Measurements from ENCODE around the gene CACNG4. TPM values are rescaled to one million over a fixed set of nuclear protein-coding genes. Genes with fewer than 3 reads are reported as not detected.

The CACNG4 gene
- total RNA-seq, 1 experiment from 2014 or later, result 40.3 TPM

GRCh38 chr17:66935717-66936116 lies 28.8 kb upstream of the CACNG4 start:
- TF ChIP-seq POLR2AphosphoS5 (IDR thresholded peaks at IDR 0.05; ENCODE audit: low read depth, low read length), result no peak
- TF ChIP-seq TCF7L2 (IDR thresholded peaks at IDR 0.05; ENCODE audit: low read depth, low read length), result no peak
- no peak for TF ChIP-seq SIN3A (IDR thresholded peaks at IDR 0.05; ENCODE audit: borderline replicate concordance, insufficient read depth, low read depth, low read length)
- no peak for TF ChIP-seq CTCF (IDR thresholded peaks at IDR 0.05)
- no peak for TF ChIP-seq REST (IDR thresholded peaks at IDR 0.05; ENCODE audit: insufficient read depth in 1 of 2, low read depth in 2 of 2, low read length in 1 of 2)

GRCh38 chr17:66938656-66939055 lies 25.9 kb upstream of the CACNG4 start:
- intact Hi-C loops (cut with micrococcal nuclease; ENCODE audit: unreplicated experiment) (no loop called here), in situ Hi-C loops (cut with HindIII; ENCODE audit: low pct_unique_long_range_greater_than_20kb, low sequenced_read_pairs) (no loop called here)
- Histone ChIP-seq H3K27ac (ENCODE audit: low read length) (no peak overlapping the region), H3K9me3 (ENCODE audit: control insufficient read depth, insufficient read depth, low read depth, low read length) (no peaks in the 10 kb centered on the region), H3K36me3 (ENCODE audit: control insufficient read depth, insufficient read depth, low read length) (no peaks in the 10 kb centered on the region), H3K4me3 (ENCODE audit: low read depth in 2 of 2, low read length in 2 of 2) (no peak overlapping the region), H3K4me1 (ENCODE audit: control insufficient read depth, insufficient read depth, low read length) (peaks cover 18% of the 10 kb centered on the region), H3K27me3 (ENCODE audit: control insufficient read depth, insufficient read depth, low read length) (no peaks in the 10 kb centered on the region)
- TF ChIP-seq SIN3A (IDR thresholded peaks at IDR 0.05; ENCODE audit: borderline replicate concordance, insufficient read depth, low read depth, low read length) (no peak), CTCF (IDR thresholded peaks at IDR 0.05) (no peak), POLR2AphosphoS5 (IDR thresholded peaks at IDR 0.05; ENCODE audit: low read depth, low read length) (no peak), REST (IDR thresholded peaks at IDR 0.05; ENCODE audit: insufficient read depth in 1 of 2, low read depth in 2 of 2, low read length in 1 of 2) (no peak), TCF7L2 (IDR thresholded peaks at IDR 0.05; ENCODE audit: low read depth, low read length) (no peak)
- no TSS peak for BruUV-seq (replicated peaks)
- ChIA-PET POLR2A (no interaction called here), CTCF (no interaction called here)
- DNase-seq (ENCODE audit: low read depth, low spot score), result no peak
- no peak for ATAC-seq

More at GRCh38 chr17:66935717-66936116, 28.8 kb upstream of the CACNG4 start:
- Histone ChIP-seq H3K9me3 (ENCODE audit: control insufficient read depth, insufficient read depth, low read depth, low read length) (no peaks in the 10 kb centered on the region), H3K27me3 (ENCODE audit: control insufficient read depth, insufficient read depth, low read length) (no peaks in the 10 kb centered on the region), H3K4me1 (ENCODE audit: control insufficient read depth, insufficient read depth, low read length) (no peaks in the 10 kb centered on the region), H3K4me3 (ENCODE audit: low read depth in 2 of 2, low read length in 2 of 2) (no peak overlapping the region), H3K36me3 (ENCODE audit: control insufficient read depth, insufficient read depth, low read length) (no peaks in the 10 kb centered on the region), H3K27ac (ENCODE audit: low read length) (no peak overlapping the region)
- ATAC-seq, result no peak
- in situ Hi-C loops (cut with HindIII; ENCODE audit: low pct_unique_long_range_greater_than_20kb, low sequenced_read_pairs) (no loop called here), intact Hi-C loops (cut with micrococcal nuclease; ENCODE audit: unreplicated experiment) (no loop called here)
- BruUV-seq (replicated peaks), result no TSS peak
- ChIA-PET CTCF (no interaction called here), POLR2A (no interaction called here)
- DNase-seq (ENCODE audit: low read depth, low spot score), result no peak

All from Panc1 (cell line).